K562 (cell line): ENCODE results near the gene IGF2BP3. TPM values are rescaled to one million over a fixed set of nuclear protein-coding genes. Genes with fewer than 3 reads are reported as not detected.

Experiments
- BHLHE40 ChIP-seq: IDR thresholded peaks from 2 replicates; pipeline ENCODE4 v1.6.1; 2011; ENCODE audit warnings: low read length, improper control_type of control experiment
- E2F3 ChIP-seq: fragments of 250-450 bp; sonication (Bioruptor Pico); IDR thresholded peaks from 2 replicates; pipeline ENCODE4 v1.4.0; 2020; ENCODE audit warnings: mild to moderate bottlenecking
- HDGF ChIP-seq: fragments of 450-650 bp; IDR thresholded peaks from 2 replicates; pipeline ENCODE4 v1.6.1; 2016
- MTA2 ChIP-seq: fragments of 450-650 bp; IDR thresholded peaks from 2 replicates; pipeline ENCODE4 v1.6.1; 2016; ENCODE audit warnings: low read depth
- POLR2H ChIP-seq: IDR thresholded peaks from 2 replicates; pipeline ENCODE4 v1.6.1; 2016; ENCODE audit warnings: missing genetic modification characterization, low read depth, mild to moderate bottlenecking, control low read depth, missing compliant biosample characterization, moderate library complexity
- PRPF4 ChIP-seq: fragments of 200-400 bp; formaldehyde crosslinking; IDR thresholded peaks from one replicate; pipeline ENCODE4 v1.6.1; 2017; ENCODE audit warnings: low read length, low read depth, mild to moderate bottlenecking; ENCODE audit not compliant: insufficient read depth, poor library complexity, severe bottlenecking
- RBBP5 ChIP-seq: fragments of 200-600 bp; sonication (generic); IDR thresholded peaks from 2 replicates; pipeline ENCODE4 v1.6.1; 2012; ENCODE audit warnings: borderline replicate concordance, mild to moderate bottlenecking, low read length, control low read depth, inconsistent platforms; ENCODE audit not compliant: insufficient read depth, poor library complexity, severe bottlenecking
- RCOR1 ChIP-seq, 2 experiments: IDR thresholded peaks; 2 replicates each; pipeline ENCODE4 v1.6.1; 2012; ENCODE audit warnings: low read depth in 2 of 2, low read length in 2 of 2, borderline replicate concordance in 1 of 2, improper control_type of control experiment in 1 of 2
- ZNF121 ChIP-seq: sonication (generic); formaldehyde crosslinking; conservative IDR thresholded peaks from 2 replicates; pipeline ENCODE4 v1.8.0; 2022; ENCODE audit warnings: missing genetic modification reagents
- ZNF589 ChIP-seq: fragments of 200-800 bp; sonication (Bioruptor generic); IDR thresholded peaks from 2 replicates; pipeline ENCODE4 v1.6.1; 2016; ENCODE audit warnings: low read depth, missing genetic modification characterization, missing compliant biosample characterization
- ZNF778 ChIP-seq: fragments of 450-650 bp; formaldehyde crosslinking; IDR thresholded peaks from 2 replicates; pipeline ENCODE4 v1.4.0; 2020; ENCODE audit warnings: mild to moderate bottlenecking, moderate library complexity
- polyA plus RNA-seq, 8 experiments: library from polyadenylated mRNA; depleted of rRNA in 4 of 8; stranded (reverse) in 5 of 8; unstranded in 3 of 8; fragments of >200 nt; fragmentation: Nextera tagmentation in 2 of 8; fragmentation: Illumina TruSeq in 1 of 8; extraction: Ambion mirVana in 2 of 8; extraction: Trizol in 1 of 8; gene quantifications; 2 replicates each; pipeline versions ENCODE4 v1.2.1 to v1.2.3, GENCODE V29; 2011 to 2014; ENCODE audit warnings: inconsistent platforms in 1 of 8, missing spikeins in 1 of 8
- total RNA-seq, 7 experiments: library from RNA; depleted of rRNA in 6 of 7; stranded (reverse); fragments of >200 nt in 6 of 7; fragmentation: Illumina TruSeq in 2 of 7; extraction: Trizol in 2 of 7; gene quantifications; 2 replicates each; pipeline versions ENCODE4 v1.2.1 to v1.2.3, GENCODE V29; 2011 to 2021; ENCODE audit warnings: low replicate concordance in 1 of 7
- TF ChIP-seq, protein P1 (sequence below): fragments of 450-650 bp; IDR thresholded peaks from 2 replicates; pipeline ENCODE4 v1.6.1; 2017; ENCODE audit warnings: antibody characterized with exemption
- TF ChIP-seq, protein P2 (sequence below), 2 experiments: fragments of 450-650 bp; formaldehyde crosslinking in 1 of 2; IDR thresholded peaks; 2 replicates each; pipeline versions ENCODE4 v1.4.0 to v1.6.1; 2014 to 2020; ENCODE audit warnings: mild to moderate bottlenecking in 2 of 2, borderline replicate concordance in 1 of 2, low read depth in 1 of 2

The IGF2BP3 gene
- total and polyA plus RNA-seq, 9 of the 15 experiments (the other 6 are each of a cell fraction or from before 2014, with no cell fraction given): 8.4 to 88.1 (median 61.2) TPM

DNA sequence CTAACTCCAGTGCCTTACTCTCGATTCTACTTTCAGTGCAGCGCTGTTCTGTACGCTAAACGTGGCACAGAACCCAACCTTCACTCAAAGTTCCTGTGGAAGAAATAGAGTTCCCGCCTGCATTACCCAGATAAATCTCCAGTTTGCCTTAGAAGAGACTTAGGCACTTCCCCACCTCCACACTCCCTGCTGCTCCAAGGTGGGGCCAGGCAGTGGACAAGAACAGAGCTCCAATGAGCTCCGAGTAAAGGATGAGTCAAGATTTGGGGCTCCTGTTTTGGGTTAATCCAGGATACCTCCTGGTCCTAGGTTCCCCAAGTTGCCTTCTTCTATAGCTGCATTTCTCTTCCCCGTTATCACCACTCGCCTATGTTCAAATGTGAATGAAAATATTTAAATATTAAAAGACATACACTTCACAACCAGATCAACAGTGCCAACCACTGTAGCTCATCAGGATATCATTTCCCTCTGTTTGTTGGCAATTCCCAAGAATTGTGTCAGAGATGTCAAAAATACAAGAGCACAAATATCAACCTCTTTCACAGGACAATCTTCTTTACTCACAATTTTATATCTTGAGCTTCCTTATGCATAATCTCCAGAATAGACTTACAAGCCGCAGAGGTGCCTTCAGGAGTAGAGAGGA, 123.1 kb downstream of the IGF2BP3 start (continued):
- TF ChIP-seq, protein P1, sequence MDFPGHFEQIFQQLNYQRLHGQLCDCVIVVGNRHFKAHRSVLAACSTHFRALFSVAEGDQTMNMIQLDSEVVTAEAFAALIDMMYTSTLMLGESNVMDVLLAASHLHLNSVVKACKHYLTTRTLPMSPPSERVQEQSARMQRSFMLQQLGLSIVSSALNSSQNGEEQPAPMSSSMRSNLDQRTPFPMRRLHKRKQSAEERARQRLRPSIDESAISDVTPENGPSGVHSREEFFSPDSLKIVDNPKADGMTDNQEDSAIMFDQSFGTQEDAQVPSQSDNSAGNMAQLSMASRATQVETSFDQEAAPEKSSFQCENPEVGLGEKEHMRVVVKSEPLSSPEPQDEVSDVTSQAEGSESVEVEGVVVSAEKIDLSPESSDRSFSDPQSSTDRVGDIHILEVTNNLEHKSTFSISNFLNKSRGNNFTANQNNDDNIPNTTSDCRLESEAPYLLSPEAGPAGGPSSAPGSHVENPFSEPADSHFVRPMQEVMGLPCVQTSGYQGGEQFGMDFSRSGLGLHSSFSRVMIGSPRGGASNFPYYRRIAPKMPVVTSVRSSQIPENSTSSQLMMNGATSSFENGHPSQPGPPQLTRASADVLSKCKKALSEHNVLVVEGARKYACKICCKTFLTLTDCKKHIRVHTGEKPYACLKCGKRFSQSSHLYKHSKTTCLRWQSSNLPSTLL: no peak
- no peak for TF ChIP-seq ZNF121 (CRISPR knock-in tag)
- TF ChIP-seq, protein P2, sequence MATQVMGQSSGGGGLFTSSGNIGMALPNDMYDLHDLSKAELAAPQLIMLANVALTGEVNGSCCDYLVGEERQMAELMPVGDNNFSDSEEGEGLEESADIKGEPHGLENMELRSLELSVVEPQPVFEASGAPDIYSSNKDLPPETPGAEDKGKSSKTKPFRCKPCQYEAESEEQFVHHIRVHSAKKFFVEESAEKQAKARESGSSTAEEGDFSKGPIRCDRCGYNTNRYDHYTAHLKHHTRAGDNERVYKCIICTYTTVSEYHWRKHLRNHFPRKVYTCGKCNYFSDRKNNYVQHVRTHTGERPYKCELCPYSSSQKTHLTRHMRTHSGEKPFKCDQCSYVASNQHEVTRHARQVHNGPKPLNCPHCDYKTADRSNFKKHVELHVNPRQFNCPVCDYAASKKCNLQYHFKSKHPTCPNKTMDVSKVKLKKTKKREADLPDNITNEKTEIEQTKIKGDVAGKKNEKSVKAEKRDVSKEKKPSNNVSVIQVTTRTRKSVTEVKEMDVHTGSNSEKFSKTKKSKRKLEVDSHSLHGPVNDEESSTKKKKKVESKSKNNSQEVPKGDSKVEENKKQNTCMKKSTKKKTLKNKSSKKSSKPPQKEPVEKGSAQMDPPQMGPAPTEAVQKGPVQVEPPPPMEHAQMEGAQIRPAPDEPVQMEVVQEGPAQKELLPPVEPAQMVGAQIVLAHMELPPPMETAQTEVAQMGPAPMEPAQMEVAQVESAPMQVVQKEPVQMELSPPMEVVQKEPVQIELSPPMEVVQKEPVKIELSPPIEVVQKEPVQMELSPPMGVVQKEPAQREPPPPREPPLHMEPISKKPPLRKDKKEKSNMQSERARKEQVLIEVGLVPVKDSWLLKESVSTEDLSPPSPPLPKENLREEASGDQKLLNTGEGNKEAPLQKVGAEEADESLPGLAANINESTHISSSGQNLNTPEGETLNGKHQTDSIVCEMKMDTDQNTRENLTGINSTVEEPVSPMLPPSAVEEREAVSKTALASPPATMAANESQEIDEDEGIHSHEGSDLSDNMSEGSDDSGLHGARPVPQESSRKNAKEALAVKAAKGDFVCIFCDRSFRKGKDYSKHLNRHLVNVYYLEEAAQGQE (IDR thresholded peaks at IDR 0.05; ENCODE audit: borderline replicate concordance): no peak
- TF ChIP-seq, protein P2 (CRISPR knock-in tag; IDR thresholded peaks at IDR 0.05; ENCODE audit: low read depth): no peak
- no peak for TF ChIP-seq E2F3 (CRISPR knock-in tag)
- no peak for TF ChIP-seq MTA2
- TF ChIP-seq POLR2H: no peak
- TF ChIP-seq BHLHE40: no peak
- TF ChIP-seq HDGF: no peak
- TF ChIP-seq ZNF778 (CRISPR knock-in tag): no peak
- no peak for TF ChIP-seq PRPF4
- TF ChIP-seq RBBP5: no peak
- TF ChIP-seq ZNF589: no peak; the same call in 1 of the 2 replicates
- 0 out of 4 replicates have a peak, but pooled peaks of 1 of the 2 experiments have one; percentile 9 for TF ChIP-seq RCOR1 (IDR thresholded peaks at IDR 0.05; ENCODE audit: borderline replicate concordance in 1 of 2, low read depth in 2 of 2, low read length in 2 of 2)
